Lower lobe of right lung (tissue), 2 donors: ENCODE data around the gene KLHDC4. TPM values are rescaled to one million over a fixed set of nuclear protein-coding genes. Genes with fewer than 3 reads are reported as not detected.

Experiments used
- ATAC-seq, 2 donors: fragments of 200-7000 bp; cut with Tn5 transposase; one replicate each; pipeline ENCODE4 v1.9.1; 2020 to 2022; ENCODE audit warnings: mild to moderate bottlenecking in 2 of 2, moderate library complexity in 2 of 2
- DNase-seq: peaks from one replicate; pipeline ENCODE4 v3.0.0-alpha.2; 2020
- H3K27ac ChIP-seq: fragments of 200-600 bp; one replicate; pipeline ENCODE4 v1.8.0; 2022
- H3K27me3 ChIP-seq: fragments of 200-600 bp; one replicate; pipeline ENCODE4 v1.8.0; 2022; ENCODE audit warnings: low read depth
- H3K36me3 ChIP-seq: fragments of 200-600 bp; one replicate; pipeline ENCODE4 v1.8.0; 2022; ENCODE audit warnings: mild to moderate bottlenecking
- H3K4me1 ChIP-seq: fragments of 200-600 bp; one replicate; pipeline ENCODE4 v1.8.0; 2022
- H3K4me3 ChIP-seq: fragments of 200-600 bp; one replicate; pipeline ENCODE4 v1.8.0; 2022; ENCODE audit warnings: mild to moderate bottlenecking
- H3K9me3 ChIP-seq: fragments of 200-600 bp; one replicate; pipeline ENCODE4 v1.8.0; 2022
- intact Hi-C: fragments of 100-400 bp; cut with DNase I; formaldehyde crosslinking; loops from one replicate; pipeline ENCODE4 v1.11.0; 2022
- total RNA-seq: library from RNA; stranded (reverse); fragmentation: NEBNext Ultra II Directional; extraction: Animal tissue kit (Norgen Biotek cat#: 25700); gene quantifications from one replicate; pipeline ENCODE4 v1.2.1, GENCODE V29; 2021
- TF ChIP-seq, protein P1 (sequence below): fragments of 200-600 bp; IDR thresholded peaks from one replicate; pipeline ENCODE4 v1.8.0; 2022; ENCODE audit warnings: antibody characterized with exemption, mild to moderate bottlenecking
- donor health status: DM: no; HTN: yes; CAD: no; lungs with severe emphysema.

Gene KLHDC4
- total RNA-seq, 1 donor from 2014 or later: 33.9 TPM

DNA sequence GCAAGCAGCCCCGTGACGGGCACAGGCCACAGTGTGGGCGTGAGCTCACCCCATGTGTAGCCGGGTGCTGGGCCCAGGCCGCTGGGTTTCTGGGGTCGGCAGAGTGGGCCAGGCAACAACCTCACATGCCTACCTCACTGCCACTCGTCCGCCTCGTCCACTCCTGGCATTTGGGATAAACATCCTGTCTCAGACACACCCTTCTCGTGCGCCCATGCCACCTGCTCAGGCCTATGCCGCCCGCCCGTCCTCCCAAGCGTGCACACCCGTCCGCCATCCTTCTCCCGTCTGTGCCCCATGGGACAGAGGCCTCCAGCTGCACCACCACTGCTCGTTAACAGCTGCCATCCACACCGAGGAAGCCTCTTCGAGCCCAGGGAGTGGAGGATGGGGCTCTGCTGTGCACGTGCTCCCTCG is 64.3 kb downstream of the KLHDC4 start:
- no peak for DNase-seq
- Histone ChIP-seq H3K4me1 (no peaks in the 10 kb centered on the region), H3K27ac (no peak overlapping the region), H3K27me3 (no peaks in the 10 kb centered on the region), H3K36me3 (peaks cover 31% of the 10 kb centered on the region), H3K4me3 (no peak overlapping the region), H3K9me3 (no peaks in the 10 kb centered on the region)
- no peak for ATAC-seq
- TF ChIP-seq, protein P1, sequence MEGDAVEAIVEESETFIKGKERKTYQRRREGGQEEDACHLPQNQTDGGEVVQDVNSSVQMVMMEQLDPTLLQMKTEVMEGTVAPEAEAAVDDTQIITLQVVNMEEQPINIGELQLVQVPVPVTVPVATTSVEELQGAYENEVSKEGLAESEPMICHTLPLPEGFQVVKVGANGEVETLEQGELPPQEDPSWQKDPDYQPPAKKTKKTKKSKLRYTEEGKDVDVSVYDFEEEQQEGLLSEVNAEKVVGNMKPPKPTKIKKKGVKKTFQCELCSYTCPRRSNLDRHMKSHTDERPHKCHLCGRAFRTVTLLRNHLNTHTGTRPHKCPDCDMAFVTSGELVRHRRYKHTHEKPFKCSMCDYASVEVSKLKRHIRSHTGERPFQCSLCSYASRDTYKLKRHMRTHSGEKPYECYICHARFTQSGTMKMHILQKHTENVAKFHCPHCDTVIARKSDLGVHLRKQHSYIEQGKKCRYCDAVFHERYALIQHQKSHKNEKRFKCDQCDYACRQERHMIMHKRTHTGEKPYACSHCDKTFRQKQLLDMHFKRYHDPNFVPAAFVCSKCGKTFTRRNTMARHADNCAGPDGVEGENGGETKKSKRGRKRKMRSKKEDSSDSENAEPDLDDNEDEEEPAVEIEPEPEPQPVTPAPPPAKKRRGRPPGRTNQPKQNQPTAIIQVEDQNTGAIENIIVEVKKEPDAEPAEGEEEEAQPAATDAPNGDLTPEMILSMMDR: no peak
- intact Hi-C loops: no loop called here

- ATAC-seq (no peak), DNase-seq (no peak)
- H3K27me3 ChIP-seq: no peaks in the 10 kb centered on the region
- no peaks in the 10 kb centered on the region for H3K9me3 ChIP-seq
- no peak overlapping the region for H3K4me3 ChIP-seq
- intact Hi-C loops: no loop called here
- TF ChIP-seq, protein P1: no peak
- H3K36me3 ChIP-seq: peaks cover 31% of the 10 kb centered on the region
- no peaks in the 10 kb centered on the region for H3K4me1 ChIP-seq
- H3K27ac ChIP-seq: no peak overlapping the region
These were observed 64.7 kb downstream of the KLHDC4 start for GRCh38 chr16:87701078-87701460.

GRCh38 chr16:87700406-87701077 is 65.2 kb downstream of the KLHDC4 start:
- Histone ChIP-seq H3K9me3 (no peaks in the 10 kb centered on the region), H3K27ac (no peak overlapping the region), H3K36me3 (peaks cover 31% of the 10 kb centered on the region), H3K4me1 (no peaks in the 10 kb centered on the region), H3K4me3 (no peak overlapping the region), H3K27me3 (no peaks in the 10 kb centered on the region)
- intact Hi-C loops: no loop called here
- no peak for ATAC-seq
- no peak for DNase-seq
- TF ChIP-seq, protein P1: no peak

DNA sequence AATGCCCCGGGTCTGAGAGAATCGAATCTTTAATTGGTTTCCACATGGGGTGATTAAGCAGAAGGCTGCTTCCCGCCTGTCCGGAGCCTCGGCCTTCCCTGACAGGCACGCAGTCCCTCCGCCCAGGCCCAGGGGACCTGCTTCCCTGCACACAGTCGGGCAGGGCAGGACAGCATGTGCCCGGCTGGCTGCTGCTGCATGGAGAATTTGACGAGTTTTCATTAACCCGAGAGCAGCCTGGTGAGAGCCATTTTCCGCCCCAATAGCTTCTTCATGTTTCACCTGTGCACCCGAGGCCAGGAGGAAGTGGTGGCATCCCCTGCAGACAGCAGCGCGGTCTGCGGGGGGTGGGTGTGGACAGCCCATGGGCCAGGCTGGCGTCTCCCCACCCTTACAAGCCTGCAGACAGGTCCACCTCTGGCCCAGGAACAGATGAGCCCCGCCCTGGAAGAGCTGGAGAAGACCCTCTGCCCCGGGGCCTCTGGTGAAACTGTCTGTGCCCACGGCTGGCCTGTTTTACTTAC is 67.0 kb downstream of the KLHDC4 start:
- Histone ChIP-seq H3K27me3 (no peaks in the 10 kb centered on the region), H3K9me3 (no peaks in the 10 kb centered on the region), H3K4me3 (no peak overlapping the region), H3K4me1 (no peaks in the 10 kb centered on the region), H3K36me3 (peaks cover 28% of the 10 kb centered on the region), H3K27ac (no peak overlapping the region)
- intact Hi-C loops: no loop called here
- TF ChIP-seq, protein P1: no peak
- ATAC-seq (no peak), DNase-seq (no peak)

DNA sequence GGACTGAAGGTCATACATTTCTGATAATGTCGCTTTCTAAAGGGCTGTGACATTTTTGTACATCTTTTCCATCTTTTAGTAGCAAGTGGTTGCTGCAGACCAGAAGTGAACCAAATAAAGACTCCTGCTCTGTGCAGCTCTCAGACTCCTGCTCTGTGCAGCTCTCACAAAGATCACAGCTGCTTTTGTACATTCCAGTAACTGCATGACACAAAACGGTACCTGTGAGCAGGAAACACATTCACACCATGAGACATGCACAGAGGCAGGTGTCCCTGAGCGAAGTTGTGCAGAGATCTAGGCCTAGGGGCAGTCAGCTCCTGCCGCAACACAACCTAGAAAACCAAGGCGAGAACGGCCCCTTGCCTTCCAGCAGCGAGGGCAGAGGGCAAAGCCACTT is 67.5 kb downstream of the KLHDC4 start:
- ATAC-seq: no peak
- H3K27me3 ChIP-seq: no peaks in the 10 kb centered on the region
- TF ChIP-seq, protein P1: no peak
- no peak overlapping the region for H3K27ac ChIP-seq
- H3K4me3 ChIP-seq: no peak overlapping the region
- no peaks in the 10 kb centered on the region for H3K9me3 ChIP-seq
- H3K36me3 ChIP-seq: peaks cover 23% of the 10 kb centered on the region
- DNase-seq: no peak
- H3K4me1 ChIP-seq: no peaks in the 10 kb centered on the region
- intact Hi-C loops: no loop called here
